Transverse colon (tissue), 4 donors: ENCODE measurements around the gene RND3.

ENCODE experiments used
- CTCF ChIP-seq, 5 experiments: fragments of 200-600 bp in 3 of 5; fragments of 450-650 bp in 2 of 5; sonication (generic) in 3 of 5; IDR thresholded peaks; 1 replicate in 2 of 5; 2 replicates in 3 of 5; pipeline ENCODE4 v1.5.1; 2016 to 2017; ENCODE audit warnings: antibody characterized with exemption in 5 of 5, inconsistent platforms in 3 of 5, mild to moderate bottlenecking in 2 of 5, moderate library complexity in 1 of 5
- EP300 ChIP-seq: sonication (generic); formaldehyde crosslinking; IDR thresholded peaks from one replicate; pipeline ENCODE4 v1.6.1; 2017; ENCODE audit warnings: antibody characterized with exemption, low read depth
- POLR2A ChIP-seq: fragments of 450-650 bp; IDR thresholded peaks from one replicate; pipeline ENCODE4 v1.6.1; 2016; ENCODE audit warnings: antibody characterized with exemption, mild to moderate bottlenecking, moderate library complexity
- POLR2AphosphoS5 ChIP-seq, 3 donors: sonication (generic); formaldehyde crosslinking; IDR thresholded peaks; one replicate each; pipeline ENCODE4 v1.6.1; 2016; ENCODE audit warnings: antibody characterized with exemption in 3 of 3

DNA sequence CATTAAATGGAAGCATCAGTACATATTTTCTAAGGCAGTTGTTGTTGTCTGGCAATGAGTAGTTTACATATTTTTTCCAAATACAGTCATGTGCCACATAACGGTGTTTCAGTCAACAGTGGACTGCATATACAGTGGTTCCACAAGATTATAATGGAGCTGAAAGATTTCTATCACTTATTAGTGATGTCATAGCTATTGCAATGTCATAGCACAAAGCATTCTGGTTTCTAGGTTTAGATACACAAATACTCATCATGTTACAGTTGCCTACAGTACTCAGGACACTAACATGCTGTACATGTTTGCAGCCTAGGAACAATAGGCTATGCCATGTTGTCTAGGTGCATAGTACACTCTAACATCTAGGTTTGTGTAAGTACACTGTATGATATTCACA, 45.0 kb downstream of the RND3 start:
- no peak for TF ChIP-seq CTCF (IDR thresholded peaks at IDR 0.05)
- TF ChIP-seq POLR2A: no peak
- TF ChIP-seq POLR2AphosphoS5 (IDR thresholded peaks at IDR 0.05): no peak
- TF ChIP-seq EP300: no peak
